ENCODE results near the gene ZFR.

DNA sequence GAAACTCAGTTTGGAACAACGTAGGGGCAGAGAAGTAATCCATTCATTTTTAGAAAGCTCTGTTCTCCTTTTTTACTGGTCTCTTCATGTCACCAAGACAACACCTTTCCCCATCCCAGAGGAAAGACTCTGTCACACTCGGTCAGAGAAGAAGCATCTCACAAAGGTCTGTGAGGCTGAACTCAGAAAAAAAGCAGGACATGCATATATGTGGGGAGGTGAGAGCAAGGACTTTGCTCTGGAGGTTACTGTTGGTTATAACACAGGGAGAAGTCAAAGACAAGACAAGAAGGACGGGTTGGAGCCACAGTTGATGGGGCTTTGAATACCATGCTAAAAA, 112.6 kb downstream of the ZFR start:
- TF ChIP-seq POLR2A (IDR thresholded peaks at IDR 0.05; ENCODE audit: extremely low read depth, insufficient read length), result no peak
- TF ChIP-seq, protein P1, sequence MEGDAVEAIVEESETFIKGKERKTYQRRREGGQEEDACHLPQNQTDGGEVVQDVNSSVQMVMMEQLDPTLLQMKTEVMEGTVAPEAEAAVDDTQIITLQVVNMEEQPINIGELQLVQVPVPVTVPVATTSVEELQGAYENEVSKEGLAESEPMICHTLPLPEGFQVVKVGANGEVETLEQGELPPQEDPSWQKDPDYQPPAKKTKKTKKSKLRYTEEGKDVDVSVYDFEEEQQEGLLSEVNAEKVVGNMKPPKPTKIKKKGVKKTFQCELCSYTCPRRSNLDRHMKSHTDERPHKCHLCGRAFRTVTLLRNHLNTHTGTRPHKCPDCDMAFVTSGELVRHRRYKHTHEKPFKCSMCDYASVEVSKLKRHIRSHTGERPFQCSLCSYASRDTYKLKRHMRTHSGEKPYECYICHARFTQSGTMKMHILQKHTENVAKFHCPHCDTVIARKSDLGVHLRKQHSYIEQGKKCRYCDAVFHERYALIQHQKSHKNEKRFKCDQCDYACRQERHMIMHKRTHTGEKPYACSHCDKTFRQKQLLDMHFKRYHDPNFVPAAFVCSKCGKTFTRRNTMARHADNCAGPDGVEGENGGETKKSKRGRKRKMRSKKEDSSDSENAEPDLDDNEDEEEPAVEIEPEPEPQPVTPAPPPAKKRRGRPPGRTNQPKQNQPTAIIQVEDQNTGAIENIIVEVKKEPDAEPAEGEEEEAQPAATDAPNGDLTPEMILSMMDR (IDR thresholded peaks at IDR 0.05; ENCODE audit: low read depth, low read length), result no peak
- TF ChIP-seq MAX (IDR thresholded peaks at IDR 0.05; ENCODE audit: low read depth, low read length), result no peak
- TF ChIP-seq MYC (IDR thresholded peaks at IDR 0.05; ENCODE audit: low read depth, low read length), result no peak

Data from NB4 (cell line).